IMR-90 (cell line): ENCODE data around the gene GREB1L. TPM values are rescaled to one million over a fixed set of nuclear protein-coding genes. Genes with fewer than 3 reads are reported as not detected.

Source experiments
- ATAC-seq: fragments of 200-7000 bp; cut with Tn5 transposase; 2 replicates; pipeline ENCODE4 v1.9.1; 2020; ENCODE audit warnings: low read depth, mild to moderate bottlenecking, moderate library complexity
- BruUV-seq: library from RNA; stranded (reverse); fragments of 400-500 nt; replicated peaks from 2 replicates; lab custom pipeline; 2021; lab: Mats Ljungman, UMichigan
- CTCF ChIA-PET: fragments of 300-600 bp; formaldehyde crosslinking; extraction: SDS; loops from one replicate; lab custom pipeline; 2021; ENCODE audit warnings: antibody characterized with exemption; lab: Yijun Ruan, JAX
- POLR2A ChIA-PET: fragments of 300-600 bp; sonication (Branson Sonifier 250); formaldehyde crosslinking; loops from one replicate; lab custom pipeline; 2022; ENCODE audit warnings: antibody characterized with exemption; ENCODE audit not compliant: unreplicated experiment; lab: Charles Lee
- DNase-seq: peaks from one replicate; pipeline ENCODE4 v3.0.0; 2013
- H2AFZ ChIP-seq: replicated peaks from 2 replicates; pipeline ENCODE3; 2013; ENCODE audit warnings: low read length, mild to moderate bottlenecking; ENCODE audit not compliant: poor library complexity
- H2AK5ac ChIP-seq: 2 replicates; pipeline ENCODE4 v1.6.1; 2013; ENCODE audit warnings: low read depth, low read length, inconsistent platforms
- H2AK9ac ChIP-seq: replicated peaks from 2 replicates; pipeline ENCODE3; 2013; ENCODE audit warnings: mild to moderate bottlenecking, low read depth, low read length, moderate library complexity; ENCODE audit not compliant: poor library complexity
- H2BK120ac ChIP-seq: 2 replicates; pipeline ENCODE4 v1.6.1; 2013; ENCODE audit warnings: low read depth, low read length, inconsistent platforms
- H2BK15ac ChIP-seq: 3 replicates; pipeline ENCODE4 v1.6.1; 2013; ENCODE audit warnings: low read depth, low read length, inconsistent platforms
- H2BK20ac ChIP-seq: 2 replicates; pipeline ENCODE4 v1.6.1; 2013; ENCODE audit warnings: low read depth, mild to moderate bottlenecking, inconsistent platforms, low read length, moderate library complexity
- H2BK5ac ChIP-seq: 2 replicates; pipeline ENCODE4 v1.6.1; 2013; ENCODE audit warnings: mild to moderate bottlenecking, low read depth, low read length, inconsistent platforms; ENCODE audit not compliant: poor library complexity, severe bottlenecking
- H3K14ac ChIP-seq: replicated peaks from 2 replicates; pipeline ENCODE4 v1.6.1; 2013; ENCODE audit warnings: low read depth, low read length, inconsistent platforms
- H3K18ac ChIP-seq: 2 replicates; pipeline ENCODE4 v1.6.1; 2013; ENCODE audit warnings: low read depth, low read length, control low read depth
- H3K23ac ChIP-seq: 2 replicates; pipeline ENCODE4 v1.6.1; 2013; ENCODE audit warnings: low read depth, low read length, inconsistent platforms
- H3K27ac ChIP-seq: 2 replicates; pipeline ENCODE4 v1.5.1; 2013; ENCODE audit warnings: mild to moderate bottlenecking, control low read depth, low read length; ENCODE audit not compliant: insufficient read depth
- H3K27me3 ChIP-seq: 2 replicates; pipeline ENCODE4 v1.6.1; 2013; ENCODE audit warnings: low read length; ENCODE audit not compliant: control insufficient read depth, insufficient read depth
- H3K36me3 ChIP-seq: 2 replicates; pipeline ENCODE4 v1.6.1; 2013; ENCODE audit warnings: low read length, mixed read lengths; ENCODE audit not compliant: control insufficient read depth, insufficient read depth
- H3K4ac ChIP-seq: 2 replicates; pipeline ENCODE4 v1.6.1; 2013; ENCODE audit warnings: low read depth, low read length, inconsistent platforms
- H3K4me1 ChIP-seq: 2 replicates; pipeline ENCODE4 v1.6.1; 2013; ENCODE audit warnings: low read length, mixed read lengths; ENCODE audit not compliant: control insufficient read depth, insufficient read depth
- H3K4me2 ChIP-seq: 2 replicates; pipeline ENCODE4 v1.6.1; 2013; ENCODE audit warnings: low read depth, mild to moderate bottlenecking, control low read depth, low read length, moderate library complexity
- H3K4me3 ChIP-seq: 2 replicates; pipeline ENCODE4 v1.5.1; 2013; ENCODE audit warnings: low read depth, mild to moderate bottlenecking, control low read depth, low read length, moderate library complexity; ENCODE audit not compliant: insufficient read depth
- H3K56ac ChIP-seq: 2 replicates; pipeline ENCODE4 v1.6.1; 2013; ENCODE audit warnings: low read length, inconsistent platforms; ENCODE audit not compliant: insufficient read depth; ENCODE audit errors: extremely low read depth
- H3K79me1 ChIP-seq, 2 experiments: 2 replicates each; pipeline ENCODE4 v1.6.1; 2013; ENCODE audit warnings: low read length in 2 of 2, inconsistent platforms in 1 of 2, low read depth in 1 of 2
- H3K9ac ChIP-seq: 2 replicates; pipeline ENCODE4 v1.6.1; 2013; ENCODE audit warnings: low read depth, low read length, control low read depth
- H3K9me1 ChIP-seq: 2 replicates; pipeline ENCODE4 v1.6.1; 2013; ENCODE audit warnings: low read length, inconsistent platforms; ENCODE audit not compliant: insufficient read depth
- H3K9me3 ChIP-seq: 2 replicates; pipeline ENCODE4 v1.6.1; 2013; ENCODE audit warnings: low read length; ENCODE audit not compliant: control insufficient read depth, insufficient read depth
- H4K20me1 ChIP-seq: 2 replicates; pipeline ENCODE4 v1.6.1; 2013; ENCODE audit warnings: low read length, inconsistent platforms; ENCODE audit not compliant: insufficient read depth
- H4K5ac ChIP-seq: 2 replicates; pipeline ENCODE4 v1.6.1; 2013; ENCODE audit warnings: mild to moderate bottlenecking, low read depth, low read length, control low read depth
- H4K8ac ChIP-seq, 2 experiments: 2 replicates each; pipeline ENCODE4 v1.6.1; 2013; ENCODE audit warnings: low read depth in 2 of 2, low read length in 2 of 2, control low read depth in 1 of 2, inconsistent platforms in 1 of 2
- H4K91ac ChIP-seq: 2 replicates; pipeline ENCODE4 v1.6.1; 2013; ENCODE audit warnings: low read depth, low read length, inconsistent platforms; ENCODE audit not compliant: insufficient read depth
- MAFK ChIP-seq: IDR thresholded peaks from 2 replicates; pipeline ENCODE4 v1.6.1; 2012; ENCODE audit warnings: low read depth, low read length, improper control_type of control experiment
- MXI1 ChIP-seq: IDR thresholded peaks from 2 replicates; pipeline ENCODE4 v1.6.1; 2012; ENCODE audit warnings: low read depth, mild to moderate bottlenecking, low read length, moderate library complexity, borderline replicate concordance
- WGBS, 2 experiments: methylation state at CpG; one replicate each; pipeline versions ENCODE4 v1.1.5 to v1.1.7; 2013; ENCODE audit warnings: missing lambda C conversion rate in 2 of 2; ENCODE audit not compliant: insufficient read length in 1 of 2; ENCODE audit errors: extremely low coverage in 2 of 2; 5-methylcytosine and 5-hydroxymethylcytosine counted together
- dilution Hi-C: fragments of 300-500 bp; cut with HindIII; formaldehyde crosslinking; loops from one replicate; pipeline ENCODE4 v1.14.3; 2018; ENCODE audit warnings: low sequenced_read_pairs; ENCODE audit not compliant: unreplicated experiment
- in situ Hi-C: fragments of 300-500 bp; cut with MboI; formaldehyde crosslinking; loops from 3 replicates; pipeline ENCODE4 v1.14.3; 2019; ENCODE audit warnings: low sequenced_read_pairs, inconsistent platforms, mixed read lengths
- intact Hi-C: fragments of 100-400 bp; cut with micrococcal nuclease; formaldehyde crosslinking; loops from 2 replicates; pipeline ENCODE4 v1.10.0; 2022
- polyA plus RNA-seq, 3 experiments: library from polyadenylated mRNA; depleted of rRNA; stranded (reverse); fragments of >200 nt; gene quantifications; 2 replicates each; pipeline ENCODE4 v1.2.3, GENCODE V29; 2012; ENCODE audit warnings: low replicate concordance in 1 of 3
- total RNA-seq: library from RNA; depleted of rRNA; stranded (reverse); fragments of >200 nt; gene quantifications from 2 replicates; pipeline ENCODE4 v1.2.3, GENCODE V29; 2012

Gene GREB1L
- total and polyA plus RNA-seq, 2 of the 4 experiments (the other 2 are of a cell fraction), result under 0.01 to 0.02 TPM

GRCh38 chr18:21481739-21482138 is 239.7 kb downstream of the GREB1L start:
- Histone ChIP-seq H3K27ac (no peak overlapping the region), H3K18ac (no peak overlapping the region), H2AK5ac (no peak overlapping the region), H3K9me3 (no peaks in the 10 kb centered on the region), H3K56ac (no peak overlapping the region), H2BK20ac (no peak overlapping the region), H3K4ac (no peak overlapping the region), H4K8ac (no peak overlapping the region), H3K4me1 (0 out of 2 replicates have a peak, but pooled peaks cover 2% of the 10 kb centered on the region), H3K79me1 (no peaks in the 10 kb centered on the region), H2BK120ac (no peak overlapping the region), H3K27me3 (0 out of 2 replicates have a peak, but pooled peaks cover 1% of the 10 kb centered on the region), H2BK15ac (no peak overlapping the region), H2AFZ (no peak overlapping the region), H3K4me2 (no peak overlapping the region), H3K9me1 (no peaks in the 10 kb centered on the region), H4K20me1 (no peaks in the 10 kb centered on the region), H2AK9ac (no peak overlapping the region), H3K9ac (no peak overlapping the region), H3K4me3 (no peak overlapping the region), H4K91ac (no peak overlapping the region), H4K5ac (no peak overlapping the region), H3K14ac (no peak overlapping the region), H3K36me3 (no peaks in the 10 kb centered on the region), H3K23ac (no peak overlapping the region), H2BK5ac (no peak overlapping the region)
- no CpG with 5 or more reads among the region's 2 CpGs for WGBS, 2 experiments
- CTCF ChIA-PET, result no interaction called here
- POLR2A ChIA-PET, result no interaction called here
- DNase-seq, result no peak
- BruUV-seq, result no TSS peak
- TF ChIP-seq MAFK, result peak; percentile 69
- no peak for TF ChIP-seq MXI1
- intact Hi-C loops (no loop called here), in situ Hi-C loops (loop anchor here (25.0 kb wide), 1 partner anchor 481 kb away; no protein-coding TSS in a partner anchor), dilution Hi-C loops (no loop called here)
- ATAC-seq, result no peak
